SK-N-DZ (cell line): ENCODE data around the gene SNRK.

Source experiments
- DNase-seq: peaks from one replicate; pipeline ENCODE4 v3.0.0-alpha.2; 2015; ENCODE audit warnings: low spot score

The SNRK gene

GRCh38 chr3:43270078-43270477 is 16.3 kb upstream of the SNRK start:
- no peak for DNase-seq

DNA sequence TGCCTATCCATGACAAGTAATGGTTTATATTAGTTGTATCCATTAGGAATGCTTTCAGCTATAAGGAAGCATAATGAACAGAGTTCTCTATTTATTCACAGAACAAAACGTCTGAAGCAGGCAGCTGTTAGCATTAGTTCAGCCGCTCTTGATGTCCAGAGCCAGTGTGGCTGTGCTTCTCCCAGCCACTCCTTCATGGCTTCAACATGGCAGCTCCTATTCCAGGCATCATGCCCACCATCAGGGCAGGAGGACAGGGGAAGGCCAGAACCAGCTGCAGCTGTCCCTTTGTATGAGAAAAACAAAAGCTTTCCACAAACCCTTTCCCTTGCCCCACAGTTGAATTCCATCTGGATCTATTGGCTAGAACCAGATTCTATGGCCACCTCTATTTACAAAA is 12.9 kb upstream of the SNRK start:
- DNase-seq, result no peak

DNA sequence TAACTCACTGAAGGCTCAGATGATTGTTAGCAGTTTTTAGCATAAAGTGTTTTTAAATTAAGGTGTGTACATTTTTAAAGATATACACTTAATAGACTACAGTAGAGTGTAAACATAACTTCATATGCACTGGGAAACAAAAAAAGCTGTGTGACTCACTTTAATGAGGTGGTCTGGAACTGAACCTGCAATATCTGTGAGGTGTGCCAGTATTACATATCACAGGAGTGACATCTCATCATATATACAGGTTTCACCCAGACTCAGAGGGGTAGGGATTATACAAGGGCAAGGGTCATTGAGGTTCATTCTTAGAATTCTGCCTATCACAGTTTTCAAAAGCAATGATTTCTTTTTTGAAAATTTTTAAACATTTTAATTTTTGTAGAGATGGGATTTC is 7.3 kb upstream of the SNRK start:
- DNase-seq, result no peak

DNA sequence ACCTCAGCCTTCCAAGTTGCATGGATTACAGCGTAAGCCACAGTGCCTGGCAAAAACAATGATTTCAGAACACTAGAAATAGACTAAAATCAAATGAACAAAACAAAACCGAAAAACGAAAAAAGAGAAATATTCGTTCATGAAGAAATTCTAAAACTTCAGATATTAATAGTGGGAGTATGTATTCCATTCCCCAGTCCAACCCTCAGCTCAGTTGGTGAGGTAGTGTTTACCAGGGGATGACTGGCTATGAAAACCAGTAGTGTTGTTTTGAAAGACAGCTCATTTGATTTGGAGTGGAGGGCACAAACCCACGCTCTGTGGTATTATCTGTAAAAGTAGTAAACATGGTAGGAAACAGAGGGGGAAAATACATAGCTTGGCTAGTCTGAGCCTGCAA is 6.8 kb upstream of the SNRK start:
- no peak for DNase-seq

GRCh38 chr3:43281020-43281419 is 5.3 kb upstream of the SNRK start:
- DNase-seq, result no peak

- DNase-seq, result no peak
Observed at GRCh38 chr3:43284171-43284570, 2.2 kb upstream of the SNRK start.

DNA sequence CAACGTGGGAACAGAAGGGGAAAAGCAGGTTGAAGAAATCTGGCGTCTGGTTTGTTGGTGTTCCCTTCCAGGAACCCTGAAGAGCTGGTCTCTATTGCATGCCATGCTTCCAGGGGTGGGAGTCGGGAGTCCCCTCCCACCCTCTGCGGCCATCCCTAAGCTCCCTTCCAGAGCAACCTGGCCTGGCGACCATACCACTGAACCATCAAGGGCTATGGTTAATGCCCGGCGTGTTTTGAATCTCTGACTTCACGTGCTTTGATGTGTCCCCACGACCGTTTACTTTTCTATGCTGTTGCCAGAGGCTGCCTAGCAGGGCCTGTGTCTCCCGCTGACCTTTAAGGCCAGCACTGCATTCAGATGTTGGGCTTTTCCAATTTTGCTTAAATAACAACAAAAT is 696 bp upstream of the SNRK start:
- peak; percentile 21 for DNase-seq

DNA sequence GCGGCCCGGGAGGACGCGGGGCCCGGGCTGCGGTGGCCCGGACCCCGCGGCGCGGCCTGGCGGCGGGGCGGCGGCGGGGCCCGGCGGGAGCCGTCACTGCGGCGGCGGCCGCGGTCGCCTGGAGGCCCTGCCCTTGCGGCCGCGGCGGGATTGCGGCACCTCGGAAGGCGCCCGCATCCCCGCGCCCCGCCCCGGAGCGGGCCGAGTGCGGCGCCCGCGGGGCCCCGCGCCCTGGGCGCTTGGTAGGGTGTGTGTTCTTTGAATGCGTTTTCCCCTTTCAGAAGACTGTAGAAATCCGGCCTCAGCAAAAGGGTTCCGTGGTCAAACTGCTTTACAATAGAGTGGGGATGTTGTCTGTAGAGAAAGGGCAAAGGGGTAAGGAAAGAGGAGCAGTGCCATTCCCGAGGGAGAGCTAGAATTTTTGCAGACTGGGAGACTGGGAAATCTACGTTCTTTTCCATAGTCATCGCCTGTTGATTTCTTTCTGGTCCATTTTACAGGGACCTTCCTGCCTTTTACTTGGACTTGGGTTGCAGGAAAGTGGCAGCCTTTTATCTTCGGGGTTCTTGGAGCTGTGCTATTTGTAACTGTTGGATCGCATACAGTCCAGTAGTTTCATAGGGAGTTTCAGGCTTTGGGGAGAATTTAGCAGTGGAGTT is 630 bp downstream of the SNRK start:
- DNase-seq, result peak; percentile 3

- no peak for DNase-seq
Observed at GRCh38 chr3:43287500-43287873, 1.1 kb downstream of the SNRK start.

DNA sequence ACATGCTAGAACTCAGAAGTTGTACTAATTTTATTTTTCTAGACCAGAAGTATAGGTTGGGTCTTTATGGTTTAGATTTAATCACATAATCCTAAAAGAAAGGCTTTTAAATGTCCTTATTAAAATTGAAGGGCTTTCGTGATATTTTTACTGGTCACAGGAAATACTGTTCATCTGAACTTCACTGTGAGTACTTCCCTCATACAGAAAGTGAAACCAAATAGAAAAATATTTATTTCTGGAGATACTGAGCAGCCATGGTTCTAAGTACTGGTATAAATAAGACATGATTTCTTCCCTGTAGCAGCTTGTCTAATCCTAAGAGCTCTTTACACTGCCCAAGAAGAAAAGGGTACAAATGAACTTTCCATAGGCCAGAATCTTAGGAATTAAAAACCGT is 2.0 kb downstream of the SNRK start:
- DNase-seq, result no peak

- DNase-seq, result no peak
Observed at GRCh38 chr3:43288850-43289249, 2.5 kb downstream of the SNRK start.

DNA sequence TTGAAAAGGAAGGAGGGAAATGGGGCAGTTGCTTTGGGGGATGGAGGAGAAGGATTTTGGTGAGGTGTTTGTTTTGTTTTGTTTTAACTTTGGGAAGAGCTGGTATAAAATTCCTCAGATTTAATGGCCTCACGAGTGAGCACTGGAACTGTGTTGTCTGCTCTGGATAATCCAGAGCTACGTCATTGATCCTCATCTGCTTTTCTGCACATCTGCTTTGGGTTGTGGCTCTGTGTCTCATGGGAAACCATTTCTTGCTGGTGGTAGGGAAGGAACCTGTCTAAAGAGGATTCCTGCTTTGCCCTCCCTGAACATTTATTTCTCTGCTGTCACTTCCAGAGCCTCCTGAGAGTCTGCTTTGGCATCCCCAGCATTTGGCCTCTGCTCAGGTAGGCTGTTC is 3.1 kb downstream of the SNRK start:
- DNase-seq, result no peak

DNA sequence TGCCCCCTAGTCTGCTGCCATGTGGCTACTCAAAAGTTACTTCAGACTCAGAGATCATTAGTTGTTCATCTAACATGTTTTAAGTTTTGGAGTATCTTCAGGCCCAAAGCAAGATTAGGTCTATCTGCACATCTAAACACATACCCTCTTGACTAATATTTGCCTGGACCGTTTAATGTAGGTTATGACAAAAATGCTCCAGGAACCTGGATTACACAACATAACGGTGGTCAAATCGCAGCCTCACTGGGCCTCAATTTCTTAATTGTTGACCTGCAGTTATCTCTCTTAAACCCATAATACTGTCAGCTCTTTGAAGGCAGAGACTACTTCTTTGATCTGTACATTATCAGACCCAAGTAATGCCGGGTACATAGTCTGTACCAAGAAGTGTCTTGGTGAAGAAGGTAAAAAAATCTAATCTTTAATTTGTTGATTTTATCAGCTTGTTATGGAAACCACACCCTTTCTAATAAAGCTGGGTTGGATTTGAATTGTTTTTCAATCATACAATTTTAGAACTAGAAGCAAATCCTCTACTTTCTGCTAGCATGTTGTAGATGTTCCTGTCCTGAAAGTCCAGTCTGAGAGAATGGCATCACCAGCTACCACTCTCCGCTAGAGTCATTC is 3.6 kb downstream of the SNRK start:
- no peak for DNase-seq

DNA sequence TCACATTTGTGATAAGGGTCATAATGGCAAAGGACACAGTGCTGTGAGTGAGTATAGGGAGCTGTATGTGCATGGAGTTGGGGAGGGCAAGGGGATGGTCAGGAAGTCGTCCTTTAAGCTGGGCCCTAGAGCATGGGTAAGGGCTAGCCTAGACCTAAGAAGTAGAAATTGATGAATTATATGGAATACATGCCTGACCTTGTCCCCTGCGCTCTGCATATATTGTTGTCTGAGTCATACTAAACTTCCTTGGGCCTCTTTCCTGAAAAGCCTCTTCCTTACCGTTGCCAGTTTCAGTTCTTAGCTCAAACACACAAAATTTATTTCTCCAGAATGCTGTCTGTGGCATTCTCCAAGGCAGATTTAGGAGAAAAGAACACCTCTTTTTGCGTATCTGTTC is 4.6 kb downstream of the SNRK start:
- DNase-seq, result no peak

- DNase-seq, result no peak
Observed at GRCh38 chr3:43291546-43291945, 5.2 kb downstream of the SNRK start.

DNA sequence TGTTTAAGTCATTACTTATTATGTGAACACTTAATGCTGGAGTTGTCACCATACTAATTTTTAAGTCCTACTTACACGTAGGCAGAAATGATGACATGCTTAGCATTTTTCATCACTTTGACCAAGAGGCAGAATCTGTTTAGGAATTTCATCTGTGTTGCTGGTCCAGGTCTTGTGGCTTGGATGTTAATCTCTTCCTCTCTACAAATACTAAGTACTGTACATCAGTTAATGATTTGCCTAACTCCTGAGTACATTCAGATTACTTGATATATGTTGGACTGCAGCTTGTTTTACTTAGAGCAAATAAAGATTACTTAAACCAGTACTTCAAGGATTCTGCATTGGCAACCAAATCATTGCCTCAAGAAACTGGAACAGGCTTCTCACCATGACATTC is 8.6 kb downstream of the SNRK start:
- no peak for DNase-seq

GRCh38 chr3:43296565-43296964 is 10.2 kb downstream of the SNRK start:
- no peak for DNase-seq

- no peak for DNase-seq
Observed at GRCh38 chr3:43298292-43298691, 12.0 kb downstream of the SNRK start.

DNA sequence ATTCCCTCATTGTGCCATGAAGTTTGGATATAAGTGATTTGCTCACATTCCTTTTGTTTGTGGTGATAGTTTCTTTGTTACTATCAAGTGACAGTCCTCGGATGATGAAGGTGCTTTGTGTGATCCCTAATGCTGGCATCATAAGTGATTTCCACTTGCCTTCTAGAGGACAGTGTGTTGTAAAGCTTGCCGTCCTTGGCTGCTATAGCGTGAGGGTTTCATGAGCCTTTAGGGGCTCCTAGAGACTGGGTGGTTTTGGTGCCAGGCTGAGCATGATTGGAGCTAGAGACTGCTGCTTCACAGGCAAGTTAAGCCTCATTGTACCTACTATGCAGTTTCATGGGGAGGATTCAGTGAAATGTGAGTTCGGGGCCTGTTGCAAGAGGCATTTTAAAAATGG is 12.4 kb downstream of the SNRK start:
- DNase-seq, result no peak

- no peak for DNase-seq
Observed at GRCh38 chr3:43302116-43302880, 16.0 kb downstream of the SNRK start.

GRCh38 chr3:43304126-43304525 is 17.8 kb downstream of the SNRK start:
- no peak for DNase-seq

- no peak for DNase-seq
Observed at GRCh38 chr3:43307226-43307625, 20.9 kb downstream of the SNRK start.

- no peak for DNase-seq
Observed at GRCh38 chr3:43307649-43308048, 21.3 kb downstream of the SNRK start.
